ENCODE data around the gene RABEPK.

The RABEPK gene

DNA sequence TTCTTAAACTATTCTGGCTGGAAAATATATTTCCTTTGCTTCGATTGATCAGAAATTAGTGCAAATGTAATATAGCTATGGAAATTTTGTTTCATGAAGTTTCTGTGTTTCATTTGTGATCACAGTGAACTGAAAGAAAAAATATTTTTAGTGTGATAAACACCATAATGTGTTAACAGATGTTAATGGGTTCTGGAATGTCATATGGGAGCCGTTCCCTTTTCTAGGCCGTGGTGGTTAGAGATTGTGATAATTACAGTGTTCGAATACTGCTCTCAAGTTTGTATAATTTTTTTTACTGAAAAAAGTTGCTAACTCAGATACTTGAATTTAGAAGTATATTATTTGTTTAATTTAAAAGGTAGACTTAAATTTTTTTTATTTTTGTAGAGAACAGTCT lies 80.6 kb downstream of the RABEPK start:
- Histone ChIP-seq H3K9me3 (ENCODE audit: insufficient read depth, low read depth, low read length) (no peaks in the 10 kb centered on the region), H3K27me3 (ENCODE audit: insufficient read depth, low read length, poor library complexity, severe bottlenecking) (no peaks in the 10 kb centered on the region), H3K9ac (ENCODE audit: low read depth, low read length, poor library complexity, severe bottlenecking) (no peak overlapping the region), H3K36me3 (ENCODE audit: insufficient read depth, low read length) (no peaks in the 10 kb centered on the region), H2AFZ (ENCODE audit: low read length) (no peak overlapping the region), H3K4me3 (ENCODE audit: low read length, poor library complexity, severe bottlenecking) (no peak overlapping the region), H3K4me1 (ENCODE audit: insufficient read depth, low read length, poor library complexity, severe bottlenecking) (no peaks in the 10 kb centered on the region), H3F3A (ENCODE audit: low read depth) (no peaks in the 10 kb centered on the region), H3K4me2 (ENCODE audit: low read depth, low read length, poor library complexity, severe bottlenecking) (no peak overlapping the region), H3K9me2 (replicated peaks; ENCODE audit: low read depth, low read length) (no peaks in the 10 kb centered on the region), H3K79me2 (ENCODE audit: insufficient read depth, low read length) (peaks cover 91% of the 10 kb centered on the region), H4K20me1 (ENCODE audit: insufficient read depth, low read length, poor library complexity, severe bottlenecking) (peaks cover 24% of the 10 kb centered on the region)
- TF ChIP-seq EZH2phosphoT487 (IDR thresholded peaks at IDR 0.05; ENCODE audit: borderline replicate concordance), result no peak
- TF ChIP-seq, protein P1, sequence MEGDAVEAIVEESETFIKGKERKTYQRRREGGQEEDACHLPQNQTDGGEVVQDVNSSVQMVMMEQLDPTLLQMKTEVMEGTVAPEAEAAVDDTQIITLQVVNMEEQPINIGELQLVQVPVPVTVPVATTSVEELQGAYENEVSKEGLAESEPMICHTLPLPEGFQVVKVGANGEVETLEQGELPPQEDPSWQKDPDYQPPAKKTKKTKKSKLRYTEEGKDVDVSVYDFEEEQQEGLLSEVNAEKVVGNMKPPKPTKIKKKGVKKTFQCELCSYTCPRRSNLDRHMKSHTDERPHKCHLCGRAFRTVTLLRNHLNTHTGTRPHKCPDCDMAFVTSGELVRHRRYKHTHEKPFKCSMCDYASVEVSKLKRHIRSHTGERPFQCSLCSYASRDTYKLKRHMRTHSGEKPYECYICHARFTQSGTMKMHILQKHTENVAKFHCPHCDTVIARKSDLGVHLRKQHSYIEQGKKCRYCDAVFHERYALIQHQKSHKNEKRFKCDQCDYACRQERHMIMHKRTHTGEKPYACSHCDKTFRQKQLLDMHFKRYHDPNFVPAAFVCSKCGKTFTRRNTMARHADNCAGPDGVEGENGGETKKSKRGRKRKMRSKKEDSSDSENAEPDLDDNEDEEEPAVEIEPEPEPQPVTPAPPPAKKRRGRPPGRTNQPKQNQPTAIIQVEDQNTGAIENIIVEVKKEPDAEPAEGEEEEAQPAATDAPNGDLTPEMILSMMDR (conservative IDR thresholded peaks at IDR 0.05; ENCODE audit: low read length), result no peak

All from Loucy (cell line).